RWPE1 (cell line): ENCODE measurements around the gene BAIAP2L2.
A peak's percentile ranks its signal among the peaks of the same experiment; 100 is the strongest.
"Not testable (repeated sequence)": the region's sequence is repeated elsewhere in the genome, so short reads cannot be mapped to it uniquely, and the experiment has no call there.

Experiments
- CTCF ChIA-PET: fragments of 350-600 bp; sonication (Branson Sonifier 250); formaldehyde crosslinking; extraction: SDS; loops from one replicate; lab custom pipeline; 2021; lab: Yijun Ruan, JAX
- POLR2A ChIA-PET: fragments of 400-600 bp; formaldehyde crosslinking; extraction: SDS; loops from one replicate; lab custom pipeline; 2020; ENCODE audit warnings: antibody characterized with exemption; ENCODE audit not compliant: low non-redundant PET; lab: Yijun Ruan, JAX
- DNase-seq: peaks from one replicate; pipeline ENCODE4 v3.0.0; 2012; ENCODE audit warnings: low spot score
- H3K27ac ChIP-seq: fragments of 450-650 bp; 2 replicates; pipeline ENCODE4 v1.5.1; 2017
- CTCF ChIP-seq: fragments of 450-650 bp; conservative IDR thresholded peaks from 2 replicates; pipeline ENCODE4 v1.5.1; 2017; ENCODE audit warnings: low read depth, mild to moderate bottlenecking

The BAIAP2L2 gene

GRCh38 chr22:38124236-38124974, 13.9 kb upstream of the BAIAP2L2 start:
- CTCF ChIA-PET, result interaction anchor here (0.5 to 0.6 kb wide), 3 partner anchors 11 to 1396 kb away, joined by 3 read pairs; partner anchors contain the start of gene BAIAP2L2
- POLR2A ChIA-PET, result no interaction called here

DNA sequence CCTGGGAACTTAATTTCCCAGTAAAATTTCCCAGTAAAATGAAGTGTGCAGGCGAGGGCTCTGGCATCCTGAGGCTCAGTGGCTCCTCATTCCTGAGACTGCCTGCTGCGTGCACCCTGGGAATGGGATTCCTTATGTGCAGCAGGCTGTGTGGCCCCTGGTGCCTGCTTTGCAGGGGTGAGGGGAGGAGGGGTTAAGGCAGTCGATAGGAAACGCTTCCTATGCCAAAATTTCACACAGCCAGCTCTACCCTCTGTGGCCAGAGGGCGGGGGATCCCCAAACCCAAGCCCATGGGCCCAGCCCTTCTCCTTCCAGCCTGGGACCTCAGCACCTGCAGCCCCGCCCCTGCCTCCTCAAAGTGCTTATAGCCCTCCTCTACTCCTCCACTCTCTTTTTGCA, 12.1 kb upstream of the BAIAP2L2 start:
- ChIA-PET POLR2A (no interaction called here), CTCF (interaction anchor here (0.6 kb wide), 1 partner anchor 225 kb away, joined by 3 read pairs; no protein-coding TSS in a partner anchor)
- no peak for TF ChIP-seq CTCF
- peak overlapping the region; percentile 72 for H3K27ac ChIP-seq
- DNase-seq, result no peak

More at GRCh38 chr22:38124236-38124974, 13.9 kb upstream of the BAIAP2L2 start:
- no peak for TF ChIP-seq CTCF
- DNase-seq, result peak; percentile 68
- peak overlapping the region; percentile 72 for H3K27ac ChIP-seq

- DNase-seq, result no peak
- TF ChIP-seq CTCF, result no peak
- POLR2A ChIA-PET, result no interaction called here
Measured at GRCh38 chr22:38120359-38121110, 10.1 kb upstream of the BAIAP2L2 start.

DNA sequence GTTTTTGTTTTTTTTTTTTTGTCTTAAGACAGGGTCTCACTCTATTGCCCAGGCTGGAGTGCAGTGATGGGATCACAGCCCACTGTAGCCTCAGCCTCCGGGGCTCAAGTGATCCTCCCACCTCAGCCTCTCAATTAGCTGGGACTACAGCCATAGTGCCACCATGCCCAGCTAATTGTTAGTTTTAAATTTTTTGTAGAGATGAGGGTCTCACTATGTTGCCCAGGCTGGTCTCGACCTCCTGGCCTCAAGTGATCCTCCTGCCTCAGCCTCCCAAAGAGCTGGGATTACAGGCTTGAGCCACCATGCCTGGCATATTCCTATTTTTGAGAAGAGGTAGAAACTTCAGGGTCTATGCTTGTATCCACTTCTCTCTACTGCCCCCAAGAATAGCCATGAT, 8.3 kb upstream of the BAIAP2L2 start:
- CTCF ChIA-PET, result interaction anchor here (0.6 kb wide), 1 partner anchor 92 kb away, joined by 4 read pairs; no protein-coding TSS in a partner anchor
- DNase-seq, H3K27ac ChIP-seq, POLR2A ChIA-PET: not testable (repeated sequence)

More at GRCh38 chr22:38120359-38121110, 10.1 kb upstream of the BAIAP2L2 start:
- peak overlapping the region; percentile 72 for H3K27ac ChIP-seq
- CTCF ChIA-PET, result no interaction called here

- ChIA-PET POLR2A (no interaction called here), CTCF (interaction anchor here (0.6 kb wide), 1 partner anchor 92 kb away, joined by 4 read pairs; no protein-coding TSS in a partner anchor)
- no peak overlapping the region for H3K27ac ChIP-seq
- DNase-seq, result no peak
- TF ChIP-seq CTCF, result no peak
Measured at GRCh38 chr22:38118182-38118581, 7.7 kb upstream of the BAIAP2L2 start.

DNA sequence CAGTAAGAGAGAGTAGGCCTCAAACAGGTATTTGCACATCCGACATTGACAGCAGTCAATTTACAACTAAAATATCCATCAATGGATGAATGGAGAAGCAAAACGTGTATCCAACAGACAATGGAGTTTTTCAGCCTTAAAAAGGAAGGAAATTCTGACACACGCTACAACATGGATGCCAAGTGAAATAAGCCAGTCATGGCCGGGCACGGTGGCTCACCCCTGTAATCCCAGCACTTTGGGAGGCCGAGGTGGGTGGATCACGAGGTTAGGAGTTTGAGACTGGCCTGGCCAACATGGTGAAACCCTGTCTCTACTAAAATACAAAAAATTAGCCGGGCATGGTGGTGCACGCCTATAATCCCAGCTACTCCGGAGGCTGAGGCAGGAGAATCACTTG, 7.1 kb upstream of the BAIAP2L2 start:
- POLR2A ChIA-PET, DNase-seq, CTCF ChIA-PET, H3K27ac ChIP-seq: not testable (repeated sequence)

DNA sequence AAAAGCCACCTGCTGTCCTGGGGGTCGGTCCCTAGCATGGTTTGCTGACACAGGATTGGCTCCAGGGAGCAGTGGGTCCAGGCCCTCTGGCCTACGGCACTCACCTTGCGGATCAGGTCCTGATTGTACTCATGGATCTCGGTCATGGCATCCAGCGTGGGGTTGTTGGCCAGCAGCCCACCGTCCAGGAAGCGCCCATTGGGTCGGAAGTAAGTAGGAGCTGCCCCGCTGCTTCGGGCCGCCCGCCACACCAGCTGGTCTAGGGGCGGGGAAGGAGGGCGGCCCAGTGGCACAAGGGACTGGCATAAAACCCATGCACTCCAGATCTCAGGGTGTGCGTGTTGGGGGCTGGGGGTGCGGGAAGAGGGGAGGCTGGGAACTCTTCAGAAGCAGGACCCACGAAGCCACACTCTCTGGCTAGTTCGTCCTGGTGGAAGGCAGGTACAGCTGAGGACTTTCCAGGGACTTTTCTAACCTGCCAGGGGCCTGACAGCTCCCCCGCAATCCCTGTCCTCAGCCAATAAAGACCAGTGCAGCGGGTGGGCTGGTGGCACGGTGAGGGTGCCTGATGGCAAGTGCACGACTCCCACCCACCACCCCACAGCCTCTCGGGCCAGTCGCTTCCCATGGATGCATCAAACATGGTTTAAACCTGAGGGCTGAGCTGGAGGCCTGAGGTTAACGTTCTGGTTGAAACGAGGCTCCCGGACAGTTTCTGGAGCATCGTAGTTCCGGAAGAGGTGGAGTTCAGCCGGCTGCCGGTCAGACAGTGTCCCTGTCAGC, 5.1 kb upstream of the BAIAP2L2 start:
- no peak for DNase-seq
- no peak for TF ChIP-seq CTCF
- CTCF ChIA-PET, result interaction anchor here (1.2 kb wide), 1 partner anchor 30 kb away, joined by 3 read pairs; no protein-coding TSS in a partner anchor
- POLR2A ChIA-PET, result no interaction called here
- no peak overlapping the region for H3K27ac ChIP-seq
